Naive B cell (primary cell): ENCODE results near the gene AHNAK2. TPM values are rescaled to one million over a fixed set of nuclear protein-coding genes. Genes with fewer than 3 reads are reported as not detected.

Source experiments
- ATAC-seq, 2 donors: fragments of 150-1000 bp; cut with Tn5 transposase; 2 replicates each; pipeline ENCODE4 v1.10.0; 2021; ENCODE audit warnings: low read depth in 2 of 2, mild to moderate bottlenecking in 2 of 2, moderate library complexity in 2 of 2
- DNase-seq: peaks from one replicate; pipeline ENCODE4 v3.0.0; 2022
- H3K27ac Mint-ChIP-seq, 6 donors: one replicate each; pipeline ENCODE4 v1.8.0; 2020 to 2022; ENCODE audit warnings: mild to moderate bottlenecking in 6 of 6, mixed read lengths in 6 of 6, moderate library complexity in 5 of 6, inconsistent platforms in 2 of 6
- H3K27me3 Mint-ChIP-seq, 3 donors: one replicate each; pipeline ENCODE4 v1.8.0; 2021 to 2022; ENCODE audit warnings: mixed read lengths in 3 of 3, mild to moderate bottlenecking in 1 of 3
- H3K36me3 Mint-ChIP-seq, 2 donors: one replicate each; pipeline ENCODE4 v1.8.0; 2020 to 2022; ENCODE audit warnings: mixed read lengths in 2 of 2, inconsistent platforms in 1 of 2, mild to moderate bottlenecking in 1 of 2
- H3K4me1 Mint-ChIP-seq, 3 donors: one replicate each; pipeline ENCODE4 v1.8.0; 2020 to 2022; ENCODE audit warnings: mixed read lengths in 3 of 3, inconsistent platforms in 1 of 3, mild to moderate bottlenecking in 1 of 3, moderate library complexity in 1 of 3
- H3K4me3 Mint-ChIP-seq, 8 donors: one replicate each; pipeline ENCODE4 v1.8.0; 2020 to 2022; ENCODE audit warnings: mild to moderate bottlenecking in 8 of 8, mixed read lengths in 8 of 8, moderate library complexity in 8 of 8, inconsistent platforms in 2 of 8
- H3K9me3 Mint-ChIP-seq, 7 donors: one replicate each; pipeline ENCODE4 v1.8.0; 2020 to 2022; ENCODE audit warnings: mixed read lengths in 7 of 7, mild to moderate bottlenecking in 5 of 7, inconsistent platforms in 2 of 7, moderate library complexity in 1 of 7
- polyA plus RNA-seq, 6 donors: library from polyadenylated mRNA; unstranded; fragments of 300-500 nt; fragmentation: Illumina TruSeq; gene quantifications; one replicate each; pipeline ENCODE4 v1.2.3, GENCODE V29; 2021; ENCODE audit warnings: low read depth in 6 of 6

Gene AHNAK2
- polyA plus RNA-seq, 6 donors from 2014 or later, result 0.63 to 0.92 (median 0.70) TPM; not detected in 1

GRCh38 chr14:104970231-104971068 lies 7.7 kb downstream of the AHNAK2 start:
- no peak overlapping the region for H3K27ac Mint-ChIP-seq
- H3K4me3 Mint-ChIP-seq, result peak overlapping the region in 1 of 8 donors; percentile 59
- peaks cover 2 to 9% (median 4%) of the 10 kb centered on the region in 3 donors for H3K4me1 Mint-ChIP-seq
- no peak for ATAC-seq
- no peaks in the 10 kb centered on the region for H3K9me3 Mint-ChIP-seq
- DNase-seq, result no peak
- no peaks in the 10 kb centered on the region for H3K36me3 Mint-ChIP-seq
- H3K27me3 Mint-ChIP-seq, result peaks cover 4 to 48% (median 27%) of the 10 kb centered on the region in 3 donors

GRCh38 chr14:104969741-104970230 lies 8.4 kb downstream of the AHNAK2 start:
- Mint-ChIP-seq H3K27ac (no peak overlapping the region), H3K4me1 (peaks cover 2 to 8% (median 4%) of the 10 kb centered on the region in 3 donors), H3K27me3 (peaks cover 4 to 46% (median 26%) of the 10 kb centered on the region in 3 donors), H3K9me3 (no peaks in the 10 kb centered on the region), H3K36me3 (no peaks in the 10 kb centered on the region), H3K4me3 (no peak overlapping the region)
- no peak for DNase-seq
- ATAC-seq, result no peak

- Mint-ChIP-seq H3K4me1 (peaks cover 2 to 8% (median 4%) of the 10 kb centered on the region in 3 donors), H3K36me3 (no peaks in the 10 kb centered on the region), H3K27me3 (peaks cover 4 to 38% (median 18%) of the 10 kb centered on the region in 3 donors), H3K9me3 (no peaks in the 10 kb centered on the region), H3K27ac (peak overlapping the region in 1 of 6 donors; percentile 30), H3K4me3 (peak overlapping the region in 3 of 8 donors; percentile 3 to 35 (median 15))
- DNase-seq, result no peak
- ATAC-seq, result peak in 1 of 2 donors; percentile 45
Measured at GRCh38 chr14:104968541-104969401, 9.4 kb downstream of the AHNAK2 start.

GRCh38 chr14:104968153-104968527 lies 10.0 kb downstream of the AHNAK2 start:
- peaks cover 4 to 38% (median 18%) of the 10 kb centered on the region in 3 donors for H3K27me3 Mint-ChIP-seq
- H3K36me3 Mint-ChIP-seq, result no peaks in the 10 kb centered on the region
- no peak for DNase-seq
- peak overlapping the region in 1 of 8 donors; percentile 3 for H3K4me3 Mint-ChIP-seq
- ATAC-seq, result no peak
- no peaks in the 10 kb centered on the region for H3K9me3 Mint-ChIP-seq
- no peak overlapping the region for H3K27ac Mint-ChIP-seq
- peaks cover 2 to 8% (median 4%) of the 10 kb centered on the region in 3 donors for H3K4me1 Mint-ChIP-seq

GRCh38 chr14:104967386-104968152 lies 10.6 kb downstream of the AHNAK2 start:
- peak in 1 of 2 donors; percentile 28 for ATAC-seq

GRCh38 chr14:104966981-104967385 lies 11.2 kb downstream of the AHNAK2 start:
- H3K36me3 Mint-ChIP-seq, result no peaks in the 10 kb centered on the region
- no peak overlapping the region for H3K27ac Mint-ChIP-seq
- H3K27me3 Mint-ChIP-seq, result peaks cover 8 to 38% (median 18%) of the 10 kb centered on the region in 3 donors
- peaks cover 2 to 8% (median 4%) of the 10 kb centered on the region in 3 donors for H3K4me1 Mint-ChIP-seq
- H3K4me3 Mint-ChIP-seq, result peak overlapping the region in 1 of 8 donors; percentile 29
- H3K9me3 Mint-ChIP-seq, result no peaks in the 10 kb centered on the region
- no peak for ATAC-seq
- DNase-seq, result no peak

More at GRCh38 chr14:104967386-104968152, 10.6 kb downstream of the AHNAK2 start:
- Mint-ChIP-seq H3K4me1 (peaks cover 2 to 8% (median 4%) of the 10 kb centered on the region in 3 donors), H3K4me3 (peak overlapping the region in 2 of 8 donors; percentile 29), H3K27ac (no peak overlapping the region), H3K27me3 (peaks cover 4 to 38% (median 18%) of the 10 kb centered on the region in 3 donors), H3K9me3 (no peaks in the 10 kb centered on the region), H3K36me3 (no peaks in the 10 kb centered on the region)
- DNase-seq, result no peak

- Mint-ChIP-seq H3K27ac (no peak overlapping the region), H3K9me3 (no peaks in the 10 kb centered on the region), H3K4me3 (no peak overlapping the region), H3K36me3 (no peaks in the 10 kb centered on the region), H3K27me3 (peaks cover 11 to 38% (median 18%) of the 10 kb centered on the region in 3 donors), H3K4me1 (peaks cover 2 to 8% (median 4%) of the 10 kb centered on the region in 3 donors)
- ATAC-seq (no peak), DNase-seq (no peak)
Measured at GRCh38 chr14:104966261-104966865, 11.8 kb downstream of the AHNAK2 start.

GRCh38 chr14:104965561-104966231 lies 12.5 kb downstream of the AHNAK2 start:
- Mint-ChIP-seq H3K27ac (no peak overlapping the region), H3K4me1 (peaks cover 2 to 8% (median 4%) of the 10 kb centered on the region in 3 donors), H3K27me3 (peaks cover 11 to 39% (median 18%) of the 10 kb centered on the region in 3 donors), H3K9me3 (no peaks in the 10 kb centered on the region), H3K36me3 (no peaks in the 10 kb centered on the region), H3K4me3 (peak overlapping the region in 1 of 8 donors; percentile 2)
- DNase-seq (no peak), ATAC-seq (no peak)

GRCh38 chr14:104964546-104964945 lies 13.6 kb downstream of the AHNAK2 start:
- no peaks in the 10 kb centered on the region for H3K9me3 Mint-ChIP-seq
- no peak for ATAC-seq

GRCh38 chr14:104957146-104958113 lies 20.7 kb downstream of the AHNAK2 start:
- ATAC-seq, result no peak
- H3K36me3 Mint-ChIP-seq, result no peaks in the 10 kb centered on the region
- no peaks in the 10 kb centered on the region for H3K4me1 Mint-ChIP-seq
- no peak for DNase-seq
- H3K9me3 Mint-ChIP-seq, result no peaks in the 10 kb centered on the region
- peak overlapping the region in 1 of 6 donors; percentile 39 for H3K27ac Mint-ChIP-seq
- H3K27me3 Mint-ChIP-seq, result peaks cover 0 to 18% (median 11%) of the 10 kb centered on the region in 3 donors
- H3K4me3 Mint-ChIP-seq, result no peak overlapping the region

More at GRCh38 chr14:104964546-104964945, 13.6 kb downstream of the AHNAK2 start:
- Mint-ChIP-seq H3K36me3 (no peaks in the 10 kb centered on the region), H3K27ac (no peak overlapping the region), H3K27me3 (peaks cover 15 to 46% (median 18%) of the 10 kb centered on the region in 3 donors), H3K4me3 (no peak overlapping the region), H3K4me1 (peaks cover 2 to 8% (median 4%) of the 10 kb centered on the region in 3 donors)
- DNase-seq, result no peak

GRCh38 chr14:104956290-104956890 lies 21.8 kb downstream of the AHNAK2 start:
- Mint-ChIP-seq H3K9me3 (no peaks in the 10 kb centered on the region), H3K36me3 (no peaks in the 10 kb centered on the region), H3K27me3 (peaks cover 0 to 18% (median 4%) of the 10 kb centered on the region in 3 donors), H3K4me1 (no peaks in the 10 kb centered on the region), H3K27ac (no peak overlapping the region), H3K4me3 (no peak overlapping the region)
- DNase-seq (no peak), ATAC-seq (no peak)
